Ovary (tissue), 9 donors: ENCODE data around the gene YTHDF1. TPM values are rescaled to one million over a fixed set of nuclear protein-coding genes. Genes with fewer than 3 reads are reported as not detected.

Experiments used
- DNase-seq, 5 donors: peaks; one replicate each; pipeline ENCODE4 v3.0.0-alpha.2; 2019 to 2020
- H3K27ac ChIP-seq, 2 donors: fragments of 200-600 bp; one replicate each; pipeline versions ENCODE4 v1.5.1 to v1.8.0; 2019 to 2022
- H3K27me3 ChIP-seq: fragments of 200-600 bp; one replicate; pipeline ENCODE4 v1.8.0; 2022
- H3K36me3 ChIP-seq: fragments of 200-600 bp; sonication (generic); one replicate; pipeline ENCODE4 v1.5.1; 2019
- H3K4me1 ChIP-seq: one replicate; pipeline ENCODE4 v1.8.1; 2013; ENCODE audit warnings: mild to moderate bottlenecking, moderate library complexity; ENCODE audit not compliant: insufficient read depth
- H3K4me3 ChIP-seq: fragments of 200-600 bp; sonication (generic); one replicate; pipeline ENCODE4 v1.5.1; 2017
- H3K9me3 ChIP-seq, 2 donors: fragments of 200-600 bp in 1 of 2; sonication (generic) in 1 of 2; one replicate each; pipeline versions ENCODE4 v1.5.1 to v1.8.1; 2013 to 2019; ENCODE audit warnings: mild to moderate bottlenecking in 1 of 2, moderate library complexity in 1 of 2
- CTCF ChIP-seq, 3 donors: fragments of 450-650 bp in 2 of 3; fragments of 200-600 bp in 1 of 3; IDR thresholded peaks; one replicate each; pipeline versions ENCODE4 v1.5.1 to v1.8.0; 2016 to 2022; ENCODE audit warnings: antibody characterized with exemption in 3 of 3, mild to moderate bottlenecking in 1 of 3
- EP300 ChIP-seq: sonication (generic); formaldehyde crosslinking; IDR thresholded peaks from one replicate; pipeline ENCODE4 v1.6.1; 2017; ENCODE audit warnings: antibody characterized with exemption
- POLR2A ChIP-seq: fragments of 450-650 bp; IDR thresholded peaks from one replicate; pipeline ENCODE4 v1.6.1; 2017; ENCODE audit warnings: antibody characterized with exemption, mild to moderate bottlenecking, moderate library complexity
- WGBS, 3 donors: extraction: QIAGEN DNeasy Blood & Tissue Kit in 1 of 3; methylation state at CpG; one replicate each; pipeline versions ENCODE4 v1.1.5 to v1.1.7; 2013 to 2017; 5-methylcytosine and 5-hydroxymethylcytosine counted together
- intact Hi-C, 4 donors: fragments of 100-400 bp; cut with DNase I; formaldehyde crosslinking; loops; one replicate each; pipeline versions ENCODE4 v1.11.0 to v1.15.1; 2022 to 2023
- polyA plus RNA-seq, 2 donors: library from polyadenylated mRNA; stranded (reverse); fragments of 200-250 nt in 1 of 2; fragments of 350-450 nt in 1 of 2; fragmentation: Illumina TruSeq in 1 of 2; extraction: RNeasy Lipid Tissue Mini Kit (QIAGEN cat#74804) in 1 of 2; gene quantifications; one replicate each; pipeline ENCODE4 v1.2.3, GENCODE V29; 2013 to 2014
- total RNA-seq, 7 donors: library from RNA; depleted of rRNA in 2 of 7; stranded (reverse); fragments of >200 nt in 2 of 7; fragmentation: NEBNext Ultra II Directional in 3 of 7; extraction: Animal tissue kit (Norgen Biotek cat#: 25700) in 3 of 7; gene quantifications; one replicate each; pipeline versions ENCODE4 v1.1.0 to v1.2.4, GENCODE V29; 2016 to 2023
- donor health status: DM: no; HTN: no; CAD: no; lungs with moderate emphysema.
- donor health status: DM: no; HTN: no; CAD: no.
- donor health status: Bipolar disorder and iron deficiency.
- donor health status: DM: yes; HTN: yes; CAD: no.
- donor health status: DM: no; HTN: no; CAD: no.
- donor health status: DM: yes; HTN: yes; CAD: no.

The YTHDF1 gene
- total and polyA plus RNA-seq, 9 donors, result 17.0 to 39.4 (median 30.5) TPM

DNA sequence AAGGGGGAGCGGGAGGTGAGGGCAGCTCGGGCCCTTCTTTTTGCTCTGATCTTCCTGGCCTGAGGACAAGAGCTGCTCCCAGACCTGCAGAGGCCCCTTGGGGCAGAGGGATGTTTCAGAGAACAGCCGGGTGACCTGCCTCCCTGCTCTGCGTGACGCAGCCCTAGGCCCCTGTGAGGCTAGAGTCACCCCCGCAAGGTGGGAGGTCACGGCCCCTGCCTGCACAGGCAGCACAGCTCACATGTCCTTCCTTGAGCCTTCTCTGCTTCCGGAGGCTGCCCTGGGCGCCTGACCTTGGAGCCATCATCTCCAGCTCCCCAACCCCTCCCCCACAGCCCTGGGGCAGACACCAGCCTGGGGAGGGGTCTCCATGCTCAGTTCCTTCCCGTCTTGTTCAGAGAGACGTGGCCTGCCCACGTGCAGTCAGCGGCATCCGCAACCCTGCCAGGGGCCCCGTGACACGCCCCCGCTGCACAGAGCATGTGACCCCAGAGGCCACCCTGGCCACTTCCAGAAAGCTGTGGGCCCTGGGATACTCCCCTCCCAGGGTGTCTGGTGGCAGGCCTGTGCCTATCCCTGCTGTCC, 19.6 kb upstream of the YTHDF1 start, which contains the start of gene BIRC7:
Gene BIRC7 (plus strand): TSS at position 507 of the 585 bp plus-strand sequence. CDS start 192 bp downstream, outside the sequence.
- intact Hi-C loops, result loop anchor here in 1 of 4 donors (10.0 kb wide), 1 partner anchor 181 kb away; no protein-coding TSS in a partner anchor
- no peaks in the 10 kb centered on the region for H3K9me3 ChIP-seq
- H3K27me3 ChIP-seq, result no peaks in the 10 kb centered on the region
- no peaks in the 10 kb centered on the region for H3K4me1 ChIP-seq
- no peak within 1 kb of the TSS for H3K4me3 ChIP-seq
- no peaks in the 10 kb centered on the region for H3K36me3 ChIP-seq
- 35 to 41% (median 36%) methylated on average over 12 to 17 of the region's 17 CpGs for WGBS, 3 donors
- H3K27ac ChIP-seq, result no peak within 1 kb of the TSS
- TF ChIP-seq CTCF (IDR thresholded peaks at IDR 0.05) (no peak), POLR2A (no peak), EP300 (no peak)
- DNase-seq, result no peak

DNA sequence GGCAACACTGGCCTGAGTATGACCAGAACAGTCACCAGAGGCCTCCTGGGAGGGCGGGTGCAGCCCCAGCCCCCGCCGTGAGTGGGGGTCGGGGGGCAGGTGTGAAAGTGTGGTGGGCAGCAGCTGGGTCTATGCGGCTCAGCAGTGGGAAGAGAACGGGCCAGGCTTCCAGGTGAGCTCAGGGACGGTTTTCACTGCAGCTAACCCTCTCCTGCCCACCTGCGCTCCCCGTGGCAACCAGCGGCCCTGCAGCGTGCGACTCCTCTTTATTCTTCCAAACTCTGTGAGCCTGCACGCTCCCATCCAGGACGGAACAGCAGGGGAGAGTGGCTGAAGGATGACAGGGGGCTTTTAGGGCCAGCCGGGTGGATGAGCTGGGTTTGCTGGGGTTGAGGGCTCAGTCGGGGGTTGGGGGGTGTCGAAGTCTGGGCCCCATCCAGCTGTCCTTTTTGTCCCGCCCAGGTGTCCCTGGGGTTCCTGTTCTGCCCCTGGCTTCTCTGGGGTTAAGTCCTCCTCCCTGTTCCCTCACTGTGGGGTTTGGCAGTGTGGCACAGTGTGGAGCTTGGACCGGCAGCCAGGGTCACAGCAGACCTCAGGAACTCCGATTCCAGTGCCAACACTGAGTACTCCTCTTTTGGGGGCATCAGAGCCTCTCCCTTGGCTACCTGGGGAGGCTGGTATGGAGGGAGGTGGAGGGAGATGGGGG, 18.9 kb upstream of the YTHDF1 start:
- Histone ChIP-seq H3K27me3 (no peaks in the 10 kb centered on the region), H3K36me3 (no peaks in the 10 kb centered on the region)
- intact Hi-C loops, result loop anchor here in 2 of 4 donors (5.0 to 10.0 kb wide), 2 partner anchors 178 to 180 kb away; no protein-coding TSS in a partner anchor

DNA sequence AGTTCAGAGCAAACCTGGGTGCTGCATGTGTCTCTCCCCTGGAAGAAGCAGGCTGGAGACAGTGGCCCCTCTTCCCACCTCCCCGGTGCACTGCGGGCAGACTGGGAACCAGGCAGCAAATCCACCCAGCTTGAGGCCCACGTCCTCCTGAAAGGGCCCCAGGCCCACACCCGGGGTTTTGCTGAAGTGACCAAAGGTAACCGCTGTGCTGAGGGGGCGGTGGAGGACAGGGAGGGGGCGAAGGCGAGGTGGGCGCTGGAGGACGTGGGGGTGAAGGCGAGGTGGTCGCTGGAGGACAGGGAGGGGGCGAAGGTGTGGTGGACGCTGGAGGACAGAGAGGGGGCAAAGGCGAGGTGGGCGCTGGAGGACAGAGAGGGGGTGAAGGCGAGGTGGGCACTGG, 18.0 kb upstream of the YTHDF1 start:
- Histone ChIP-seq H3K27me3 (no peaks in the 10 kb centered on the region), H3K4me1 (no peaks in the 10 kb centered on the region), H3K36me3 (no peaks in the 10 kb centered on the region), H3K4me3 (no peak overlapping the region), H3K9me3 (no peaks in the 10 kb centered on the region), H3K27ac (no peak overlapping the region)
- DNase-seq, result no peak
- 71 to 83% (median 79%) methylated on average over 14 to 17 of the region's 17 CpGs for WGBS, 3 donors
- intact Hi-C loops, result loop anchor here in 2 of 4 donors (5.0 to 10.0 kb wide), 2 partner anchors 177 to 179 kb away; no protein-coding TSS in a partner anchor
- TF ChIP-seq EP300 (no peak), POLR2A (no peak), CTCF (IDR thresholded peaks at IDR 0.05) (no peak)

More for the DNA sequence above, 18.9 kb upstream of the YTHDF1 start:
- WGBS, 3 donors, result 14 to 25% (median 18%) methylated on average over 16 to 20 of the region's 20 CpGs
- no peaks in the 10 kb centered on the region for H3K4me1 ChIP-seq
- H3K4me3 ChIP-seq, result no peak overlapping the region
- no peaks in the 10 kb centered on the region for H3K9me3 ChIP-seq
- no peak for DNase-seq
- TF ChIP-seq POLR2A (no peak), EP300 (no peak), CTCF (IDR thresholded peaks at IDR 0.05) (no peak)
- H3K27ac ChIP-seq, result no peak overlapping the region

DNA sequence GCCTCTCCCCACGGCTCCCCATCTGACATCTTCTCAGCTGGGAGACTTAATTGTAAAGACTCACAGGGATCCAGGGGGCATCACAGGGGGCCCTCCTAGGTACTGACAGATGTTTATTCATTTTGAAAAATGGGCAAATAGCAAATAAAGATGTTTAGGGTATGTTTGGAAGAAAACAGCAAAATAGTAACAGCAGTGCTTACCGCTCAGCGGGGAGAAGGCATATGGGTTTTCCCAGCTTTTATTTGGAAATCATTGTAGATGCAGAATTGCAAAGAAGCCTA, 17.1 kb upstream of the YTHDF1 start:
- intact Hi-C loops, result loop anchor here in 2 of 4 donors (5.0 to 10.0 kb wide), 2 partner anchors 176 to 178 kb away; no protein-coding TSS in a partner anchor
- Histone ChIP-seq H3K27me3 (no peaks in the 10 kb centered on the region), H3K27ac (no peak overlapping the region)

More for the DNA sequence above, 17.1 kb upstream of the YTHDF1 start:
- H3K36me3 ChIP-seq, result no peaks in the 10 kb centered on the region
- H3K9me3 ChIP-seq, result no peaks in the 10 kb centered on the region
- H3K4me3 ChIP-seq, result no peak overlapping the region
- no peaks in the 10 kb centered on the region for H3K4me1 ChIP-seq
- WGBS, 3 donors, result 53 to 64% (median 61%) methylated on average over 3 of the region's 3 CpGs
- DNase-seq, result no peak
- no peak for TF ChIP-seq EP300
- TF ChIP-seq POLR2A, result no peak
- no peak for TF ChIP-seq CTCF (IDR thresholded peaks at IDR 0.05)
